ENCODE measurements around the gene DQX1.
"Not testable (repeated sequence)": the region's sequence is repeated elsewhere in the genome, so short reads cannot be mapped to it uniquely, and the experiment has no call there.

DQX1 gene

GRCh38 chr2:74525717-74526648 is at the start of gene DQX1:
DQX1 (minus strand) TSS chr2:74526231; CDS start chr2:74525729, 502 bp downstream.
- no peak for DNase-seq

GRCh38 chr2:74575320-74575719 is 49.3 kb upstream of the DQX1 start:
- no peak for DNase-seq

GRCh38 chr2:74573747-74574562 is 47.9 kb upstream of the DQX1 start:
- no peak for DNase-seq

- DNase-seq: no peak
Observed at GRCh38 chr2:74572178-74572925, 46.3 kb upstream of the DQX1 start.

- DNase-seq: no peak
Observed at GRCh38 chr2:74571058-74571457, 45.0 kb upstream of the DQX1 start.

- no peak for DNase-seq
Observed at GRCh38 chr2:74569686-74570085, 43.7 kb upstream of the DQX1 start.

GRCh38 chr2:74567881-74568280 is 41.9 kb upstream of the DQX1 start:
- DNase-seq: no peak

GRCh38 chr2:74566754-74567085 is 40.7 kb upstream of the DQX1 start:
- no peak for DNase-seq

GRCh38 chr2:74566076-74566753 is 40.2 kb upstream of the DQX1 start:
- no peak for DNase-seq

- no peak for DNase-seq
Observed at GRCh38 chr2:74564222-74564621, 38.2 kb upstream of the DQX1 start.

GRCh38 chr2:74562126-74562775 is 36.2 kb upstream of the DQX1 start:
- no peak for DNase-seq

- DNase-seq: not testable (repeated sequence)
Observed at GRCh38 chr2:74561022-74561421, 35.0 kb upstream of the DQX1 start.

GRCh38 chr2:74560591-74560990 is 34.6 kb upstream of the DQX1 start:
- DNase-seq: no peak

- no peak for DNase-seq
Observed at GRCh38 chr2:74559912-74560311, 33.9 kb upstream of the DQX1 start.

- no peak for DNase-seq
Observed at GRCh38 chr2:74558284-74559230, 32.5 kb upstream of the DQX1 start.

GRCh38 chr2:74556831-74557370 is 30.9 kb upstream of the DQX1 start:
- no peak for DNase-seq

GRCh38 chr2:74556159-74556558 is 30.1 kb upstream of the DQX1 start:
- no peak for DNase-seq

- no peak for DNase-seq
Observed at GRCh38 chr2:74555610-74556103, 29.6 kb upstream of the DQX1 start.

- no peak for DNase-seq
Observed at GRCh38 chr2:74554820-74555531, 28.9 kb upstream of the DQX1 start.
